ENCODE data around the gene ZNF700.
"Not testable (repeated sequence)": the region's sequence is repeated elsewhere in the genome, so short reads cannot be mapped to it uniquely, and the experiment has no call there.

DNA sequence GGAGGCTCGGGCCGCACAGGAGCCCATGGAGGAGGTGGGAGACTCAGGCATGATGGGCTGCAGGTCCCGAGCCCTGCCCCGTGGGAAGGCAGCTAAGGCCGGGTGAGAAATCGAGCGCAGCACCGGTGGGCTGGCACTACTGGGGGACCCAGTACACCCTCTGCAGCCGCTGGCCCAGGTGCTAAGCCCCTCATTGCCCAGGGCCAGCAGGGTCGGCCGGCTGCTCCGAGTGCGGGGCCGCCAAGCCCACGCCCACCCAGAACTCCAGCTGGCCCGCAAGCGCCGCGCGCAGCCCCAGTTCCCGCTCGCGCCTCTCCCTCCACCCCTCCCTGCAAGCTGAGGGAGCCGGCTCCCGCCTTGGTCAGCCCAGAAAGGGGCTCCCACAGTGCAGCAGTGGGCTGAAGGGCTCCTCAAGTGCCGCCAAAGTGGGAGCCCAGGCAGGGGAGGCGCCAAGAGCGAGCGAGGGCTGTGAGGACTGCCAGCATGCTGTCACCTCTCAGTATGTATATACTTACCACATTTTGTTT lies 16.5 kb downstream of the ZNF700 start:
- TF ChIP-seq, protein P1, sequence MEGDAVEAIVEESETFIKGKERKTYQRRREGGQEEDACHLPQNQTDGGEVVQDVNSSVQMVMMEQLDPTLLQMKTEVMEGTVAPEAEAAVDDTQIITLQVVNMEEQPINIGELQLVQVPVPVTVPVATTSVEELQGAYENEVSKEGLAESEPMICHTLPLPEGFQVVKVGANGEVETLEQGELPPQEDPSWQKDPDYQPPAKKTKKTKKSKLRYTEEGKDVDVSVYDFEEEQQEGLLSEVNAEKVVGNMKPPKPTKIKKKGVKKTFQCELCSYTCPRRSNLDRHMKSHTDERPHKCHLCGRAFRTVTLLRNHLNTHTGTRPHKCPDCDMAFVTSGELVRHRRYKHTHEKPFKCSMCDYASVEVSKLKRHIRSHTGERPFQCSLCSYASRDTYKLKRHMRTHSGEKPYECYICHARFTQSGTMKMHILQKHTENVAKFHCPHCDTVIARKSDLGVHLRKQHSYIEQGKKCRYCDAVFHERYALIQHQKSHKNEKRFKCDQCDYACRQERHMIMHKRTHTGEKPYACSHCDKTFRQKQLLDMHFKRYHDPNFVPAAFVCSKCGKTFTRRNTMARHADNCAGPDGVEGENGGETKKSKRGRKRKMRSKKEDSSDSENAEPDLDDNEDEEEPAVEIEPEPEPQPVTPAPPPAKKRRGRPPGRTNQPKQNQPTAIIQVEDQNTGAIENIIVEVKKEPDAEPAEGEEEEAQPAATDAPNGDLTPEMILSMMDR (conservative IDR thresholded peaks at IDR 0.05; ENCODE audit: low read length), result not testable (repeated sequence)
- TF ChIP-seq EZH2phosphoT487 (IDR thresholded peaks at IDR 0.05; ENCODE audit: borderline replicate concordance), result not testable (repeated sequence)
